Suprapubic skin (tissue), 4 donors: ENCODE data around the gene TENT4B. TPM values are rescaled to one million over a fixed set of nuclear protein-coding genes. Genes with fewer than 3 reads are reported as not detected.

Experiments
- DNase-seq, 2 donors: peaks; one replicate each; pipeline ENCODE4 v3.0.0-alpha.2; 2019; ENCODE audit warnings: low spot score in 2 of 2
- H3K27ac ChIP-seq: fragments of 200-600 bp; sonication (generic); one replicate; pipeline ENCODE4 v1.5.1; 2019
- H3K27me3 ChIP-seq: fragments of 200-600 bp; sonication (generic); one replicate; pipeline ENCODE4 v1.5.1; 2019
- H3K36me3 ChIP-seq: fragments of 200-600 bp; sonication (generic); one replicate; pipeline ENCODE4 v1.5.1; 2019
- H3K4me1 ChIP-seq: fragments of 200-600 bp; sonication (generic); one replicate; pipeline ENCODE4 v1.5.1; 2019
- H3K4me3 ChIP-seq: fragments of 200-600 bp; sonication (generic); one replicate; pipeline ENCODE4 v1.5.1; 2019; ENCODE audit warnings: mild to moderate bottlenecking
- H3K9me3 ChIP-seq: fragments of 200-600 bp; sonication (generic); one replicate; pipeline ENCODE4 v1.5.1; 2019
- CTCF ChIP-seq, 2 donors: fragments of 200-600 bp in 1 of 2; fragments of 450-650 bp in 1 of 2; sonication (generic) in 1 of 2; IDR thresholded peaks; one replicate each; pipeline ENCODE4 v1.5.1; 2016 to 2019; ENCODE audit warnings: antibody characterized with exemption in 2 of 2, mild to moderate bottlenecking in 1 of 2, moderate library complexity in 1 of 2
- EP300 ChIP-seq: sonication (generic); formaldehyde crosslinking; IDR thresholded peaks from one replicate; pipeline ENCODE4 v1.6.1; 2017; ENCODE audit warnings: antibody characterized with exemption
- POLR2A ChIP-seq, 2 donors: fragments of 450-650 bp; IDR thresholded peaks; one replicate each; pipeline ENCODE4 v1.6.1; 2017; ENCODE audit warnings: antibody characterized with exemption in 2 of 2, mild to moderate bottlenecking in 2 of 2, moderate library complexity in 2 of 2
- POLR2AphosphoS5 ChIP-seq, 3 donors: sonication (generic); formaldehyde crosslinking; IDR thresholded peaks; one replicate each; pipeline ENCODE4 v1.6.1; 2017; ENCODE audit warnings: antibody characterized with exemption in 3 of 3
- WGBS: methylation state at CpG from one replicate; pipeline ENCODE4 v1.1.5; 2018; 5-methylcytosine and 5-hydroxymethylcytosine counted together
- total RNA-seq, 4 donors: library from RNA; depleted of rRNA; stranded (reverse); fragments of >200 nt; gene quantifications; one replicate each; pipeline ENCODE4 v1.1.0, GENCODE V29; 2016

Gene TENT4B
- total RNA-seq, 4 donors from 2014 or later = 10.8 to 15.7 (median 12.9) TPM

- H3K27me3 ChIP-seq = no peaks in the 10 kb centered on the region
- no peaks in the 10 kb centered on the region for H3K4me1 ChIP-seq
- H3K9me3 ChIP-seq = no peaks in the 10 kb centered on the region
- H3K4me3 ChIP-seq = no peak overlapping the region
- DNase-seq = no peak
- TF ChIP-seq POLR2AphosphoS5 (IDR thresholded peaks at IDR 0.05) (no peak), POLR2A (IDR thresholded peaks at IDR 0.05) (no peak)
- no peaks in the 10 kb centered on the region for H3K36me3 ChIP-seq
- H3K27ac ChIP-seq = no peak overlapping the region
Observed at GRCh38 chr16:50182441-50182840, 29.3 kb downstream of the TENT4B start.

GRCh38 chr16:50183316-50183715, 30.2 kb downstream of the TENT4B start:
- no peaks in the 10 kb centered on the region for H3K36me3 ChIP-seq
- 63% methylated on average over 4 of the region's 4 CpGs for WGBS
- no peak overlapping the region for H3K27ac ChIP-seq
- H3K4me1 ChIP-seq = peaks cover 2% of the 10 kb centered on the region
- H3K9me3 ChIP-seq = no peaks in the 10 kb centered on the region
- H3K4me3 ChIP-seq = no peak overlapping the region
- no peaks in the 10 kb centered on the region for H3K27me3 ChIP-seq
- DNase-seq = no peak
- TF ChIP-seq EP300 = no peak
- no peak for TF ChIP-seq CTCF (IDR thresholded peaks at IDR 0.05)
- TF ChIP-seq POLR2AphosphoS5 (IDR thresholded peaks at IDR 0.05) = no peak
- TF ChIP-seq POLR2A (IDR thresholded peaks at IDR 0.05) = no peak

GRCh38 chr16:50185005-50185505, 31.9 kb downstream of the TENT4B start:
- H3K4me3 ChIP-seq = no peak overlapping the region
- H3K9me3 ChIP-seq = no peaks in the 10 kb centered on the region
- H3K27me3 ChIP-seq = no peaks in the 10 kb centered on the region
- TF ChIP-seq EP300 (no peak), POLR2AphosphoS5 (IDR thresholded peaks at IDR 0.05) (no peak), CTCF (IDR thresholded peaks at IDR 0.05) (no peak), POLR2A (IDR thresholded peaks at IDR 0.05) (no peak)
- H3K36me3 ChIP-seq = no peaks in the 10 kb centered on the region
- no peak overlapping the region for H3K27ac ChIP-seq
- WGBS = 88% methylated on average over 3 of the region's 3 CpGs
- no peak for DNase-seq
- peaks cover 19% of the 10 kb centered on the region for H3K4me1 ChIP-seq

GRCh38 chr16:50188619-50189136, 35.6 kb downstream of the TENT4B start:
- WGBS = 64% methylated on average over 3 of the region's 3 CpGs
- Histone ChIP-seq H3K4me1 (peaks cover 27% of the 10 kb centered on the region), H3K36me3 (no peaks in the 10 kb centered on the region), H3K27me3 (no peaks in the 10 kb centered on the region), H3K27ac (no peak overlapping the region), H3K4me3 (no peak overlapping the region), H3K9me3 (no peaks in the 10 kb centered on the region)
- DNase-seq = no peak
- no peak for TF ChIP-seq EP300
- TF ChIP-seq POLR2A (IDR thresholded peaks at IDR 0.05) = no peak
- no peak for TF ChIP-seq POLR2AphosphoS5 (IDR thresholded peaks at IDR 0.05)
- TF ChIP-seq CTCF (IDR thresholded peaks at IDR 0.05) = no peak

- TF ChIP-seq CTCF (IDR thresholded peaks at IDR 0.05) (no peak), POLR2A (IDR thresholded peaks at IDR 0.05) (no peak), POLR2AphosphoS5 (IDR thresholded peaks at IDR 0.05) (no peak), EP300 (no peak)
- H3K4me1 ChIP-seq = peaks cover 32% of the 10 kb centered on the region
- H3K36me3 ChIP-seq = no peaks in the 10 kb centered on the region
- WGBS = 89% methylated on average over 2 of the region's 2 CpGs
- no peak overlapping the region for H3K4me3 ChIP-seq
- no peak for DNase-seq
- H3K9me3 ChIP-seq = no peaks in the 10 kb centered on the region
- H3K27ac ChIP-seq = no peak overlapping the region
- H3K27me3 ChIP-seq = no peaks in the 10 kb centered on the region
Observed at GRCh38 chr16:50190292-50190691, 37.2 kb downstream of the TENT4B start.
